Activated CD4-positive, alpha-beta T cell treated with anti-CD3 and anti-CD28 coated beads, Interleukin-2, amount 10 ng/mL, durations not matched to agents 24 days and 14 days (primary cell): ENCODE measurements around the gene ANXA6. TPM values are rescaled to one million over a fixed set of nuclear protein-coding genes. Genes with fewer than 3 reads are reported as not detected.
A peak's percentile ranks its signal among the peaks of the same experiment; 100 is the strongest.

Experiments
- DNase-seq: peaks from one replicate; pipeline ENCODE4 v3.0.0; 2022
- H3K27ac Mint-ChIP-seq: one replicate; pipeline ENCODE4 v1.8.0; 2022; ENCODE audit warnings: mild to moderate bottlenecking, mixed read lengths
- H3K27me3 Mint-ChIP-seq: one replicate; pipeline ENCODE4 v1.8.0; 2022; ENCODE audit warnings: mixed read lengths
- H3K36me3 Mint-ChIP-seq: one replicate; pipeline ENCODE4 v1.8.0; 2022; ENCODE audit warnings: low read depth, mild to moderate bottlenecking, mixed read lengths
- H3K4me1 Mint-ChIP-seq: one replicate; pipeline ENCODE4 v1.8.0; 2021; ENCODE audit warnings: mixed read lengths
- H3K4me3 Mint-ChIP-seq: one replicate; pipeline ENCODE4 v1.8.0; 2022; ENCODE audit warnings: mild to moderate bottlenecking, moderate library complexity, mixed read lengths
- H3K9me3 Mint-ChIP-seq: one replicate; pipeline ENCODE4 v1.8.0; 2021; ENCODE audit warnings: mixed read lengths
- intact Hi-C: fragments of 100-400 bp; cut with micrococcal nuclease; formaldehyde crosslinking; loops from one replicate; pipeline ENCODE4 v1.15.1; 2023
- total RNA-seq: library from RNA; stranded (reverse); gene quantifications from 2 replicates; pipeline ENCODE4 v1.2.3, GENCODE V29; 2022

Gene ANXA6
- total RNA-seq, 1 donor from 2014 or later = 314 TPM

- Mint-ChIP-seq H3K36me3 (peaks cover 74% of the 10 kb centered on the region), H3K4me1 (peaks cover 43% of the 10 kb centered on the region), H3K9me3 (no peaks in the 10 kb centered on the region), H3K4me3 (no peak overlapping the region), H3K27me3 (no peaks in the 10 kb centered on the region), H3K27ac (peak overlapping the region; percentile 51)
- intact Hi-C loops = no loop called here
- no peak for DNase-seq
Observed at GRCh38 chr5:151058301-151058700, 99.3 kb downstream of the ANXA6 start.

- intact Hi-C loops = no loop called here
- H3K36me3 Mint-ChIP-seq = peaks cover 68% of the 10 kb centered on the region
- H3K4me3 Mint-ChIP-seq = no peak overlapping the region
- peak overlapping the region; percentile 62 for H3K27ac Mint-ChIP-seq
- no peaks in the 10 kb centered on the region for H3K27me3 Mint-ChIP-seq
- H3K9me3 Mint-ChIP-seq = no peaks in the 10 kb centered on the region
- DNase-seq = no peak
- peaks cover 39% of the 10 kb centered on the region for H3K4me1 Mint-ChIP-seq
Observed at GRCh38 chr5:151056379-151057325, 100.9 kb downstream of the ANXA6 start.

- H3K4me1 Mint-ChIP-seq = peaks cover 31% of the 10 kb centered on the region
- peak overlapping the region; percentile 52 for H3K27ac Mint-ChIP-seq
- no peak for DNase-seq
- peaks cover 68% of the 10 kb centered on the region for H3K36me3 Mint-ChIP-seq
- intact Hi-C loops = no loop called here
- no peaks in the 10 kb centered on the region for H3K9me3 Mint-ChIP-seq
- no peak overlapping the region for H3K4me3 Mint-ChIP-seq
- H3K27me3 Mint-ChIP-seq = no peaks in the 10 kb centered on the region
Observed at GRCh38 chr5:151055336-151055735, 102.2 kb downstream of the ANXA6 start.

GRCh38 chr5:151054709-151055108 lies 102.9 kb downstream of the ANXA6 start:
- H3K36me3 Mint-ChIP-seq = peaks cover 69% of the 10 kb centered on the region
- no peak overlapping the region for H3K27ac Mint-ChIP-seq
- no peak for DNase-seq
- H3K4me3 Mint-ChIP-seq = no peak overlapping the region
- no peaks in the 10 kb centered on the region for H3K27me3 Mint-ChIP-seq
- H3K4me1 Mint-ChIP-seq = peaks cover 25% of the 10 kb centered on the region
- no peaks in the 10 kb centered on the region for H3K9me3 Mint-ChIP-seq
- intact Hi-C loops = no loop called here

GRCh38 chr5:151053796-151054462 lies 103.7 kb downstream of the ANXA6 start:
- H3K4me1 Mint-ChIP-seq = peaks cover 17% of the 10 kb centered on the region
- H3K27ac Mint-ChIP-seq = peak overlapping the region; percentile 62

GRCh38 chr5:151052836-151053235 lies 104.7 kb downstream of the ANXA6 start:
- Mint-ChIP-seq H3K9me3 (no peaks in the 10 kb centered on the region), H3K27me3 (no peaks in the 10 kb centered on the region), H3K4me3 (no peak overlapping the region), H3K27ac (peak overlapping the region; percentile 59), H3K36me3 (peaks cover 67% of the 10 kb centered on the region), H3K4me1 (peaks cover 12% of the 10 kb centered on the region)
- no peak for DNase-seq
- intact Hi-C loops = no loop called here

More at GRCh38 chr5:151053796-151054462, 103.7 kb downstream of the ANXA6 start:
- H3K4me3 Mint-ChIP-seq = no peak overlapping the region
- no peaks in the 10 kb centered on the region for H3K9me3 Mint-ChIP-seq
- H3K27me3 Mint-ChIP-seq = no peaks in the 10 kb centered on the region
- intact Hi-C loops = no loop called here
- no peak for DNase-seq
- peaks cover 66% of the 10 kb centered on the region for H3K36me3 Mint-ChIP-seq

- intact Hi-C loops = loop anchor here (1.0 to 2.0 kb wide), 3 partner anchors 35 to 113 kb away; no protein-coding TSS in a partner anchor
- H3K9me3 Mint-ChIP-seq = no peaks in the 10 kb centered on the region
- peaks cover 68% of the 10 kb centered on the region for H3K36me3 Mint-ChIP-seq
- no peaks in the 10 kb centered on the region for H3K27me3 Mint-ChIP-seq
- DNase-seq = no peak
- peaks cover 9% of the 10 kb centered on the region for H3K4me1 Mint-ChIP-seq
- H3K27ac Mint-ChIP-seq = peak overlapping the region; percentile 46
- H3K4me3 Mint-ChIP-seq = no peak overlapping the region
Observed at GRCh38 chr5:151051931-151052608, 105.5 kb downstream of the ANXA6 start.

- Mint-ChIP-seq H3K9me3 (no peaks in the 10 kb centered on the region), H3K36me3 (peaks cover 71% of the 10 kb centered on the region), H3K4me1 (peaks cover 9% of the 10 kb centered on the region), H3K27me3 (no peaks in the 10 kb centered on the region), H3K4me3 (no peak overlapping the region), H3K27ac (peak overlapping the region; percentile 46)
- intact Hi-C loops = loop anchor here (1.0 to 2.0 kb wide), 3 partner anchors 36 to 114 kb away; no protein-coding TSS in a partner anchor
- DNase-seq = peak; percentile 89
Observed at GRCh38 chr5:151051066-151051930, 106.3 kb downstream of the ANXA6 start.

Other genes with a start within 250 kb of the ANXA6 start
- not detected in 2 replicates for gene GPX3, start 137.2 kb downstream of the ANXA6 start, total RNA-seq
- 345 and 360 TPM in 2 replicates for gene TNIP1, start 76.7 kb downstream of the ANXA6 start, total RNA-seq
- gene CCDC69, start 66.3 kb upstream of the ANXA6 start, total RNA-seq = 22.7 and 23.2 TPM in 2 replicates
- 15.4 and 16.0 TPM in 2 replicates for gene GM2A, start 95.4 kb upstream of the ANXA6 start, total RNA-seq
- not detected in 2 replicates for gene SLC36A3, start 146.0 kb upstream of the ANXA6 start, total RNA-seq
- not detected in 2 replicates for gene SLC36A2, start 189.8 kb upstream of the ANXA6 start, total RNA-seq